Stimulated activated CD8-positive, alpha-beta memory T cell treated with anti-CD3 and anti-CD28 coated beads, Interleukin-12 subunit alpha, Interleukin-12 subunit beta, amount 100 ng/mL, for 1 hour (primary cell): ENCODE measurements around the gene ZSCAN20.

ENCODE experiments used
- DNase-seq: peaks from one replicate; pipeline ENCODE4 v3.0.0-alpha.2; 2020; ENCODE audit warnings: low read depth

Gene ZSCAN20

DNA sequence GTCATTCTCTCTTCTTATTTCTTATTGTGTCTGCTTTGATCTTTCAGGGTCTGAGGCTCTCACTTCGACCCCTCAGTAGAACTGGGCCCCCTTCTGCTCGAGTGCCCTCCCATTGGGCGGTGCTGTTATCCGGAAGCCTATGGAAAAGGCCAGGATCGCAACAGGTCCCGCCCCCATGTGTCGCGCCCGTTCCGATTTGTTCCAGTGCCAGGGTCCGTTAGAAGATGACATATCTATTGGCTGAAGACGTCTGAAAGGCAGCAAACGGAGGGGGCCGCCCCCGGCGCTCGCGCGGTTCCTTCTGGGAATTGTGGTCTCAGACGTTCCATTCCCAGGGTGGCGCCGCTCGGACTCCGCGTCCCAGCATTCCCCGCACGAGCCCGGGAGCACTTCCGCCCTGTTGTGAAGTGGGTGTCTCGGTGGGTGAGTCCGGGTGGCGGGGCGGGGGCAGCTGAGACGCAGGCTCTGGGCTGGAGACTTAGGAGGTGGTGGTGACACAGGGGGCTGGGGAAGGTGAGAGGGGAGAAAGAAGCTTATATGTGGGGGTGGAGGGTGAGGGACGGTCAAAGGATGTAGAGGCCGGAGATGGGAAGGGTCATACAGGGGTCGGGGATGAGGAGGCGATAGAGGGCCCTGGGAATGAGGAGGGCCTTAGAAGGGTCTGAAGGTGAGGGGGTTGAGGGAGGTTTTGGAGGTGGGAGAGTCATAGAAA, at the start of gene ZSCAN20:
Gene ZSCAN20 (plus strand): TSS at position 377 of the 712 bp plus-strand sequence. CDS start 6,644 bp downstream, outside the sequence.
- DNase-seq, result peak; percentile 70

DNA sequence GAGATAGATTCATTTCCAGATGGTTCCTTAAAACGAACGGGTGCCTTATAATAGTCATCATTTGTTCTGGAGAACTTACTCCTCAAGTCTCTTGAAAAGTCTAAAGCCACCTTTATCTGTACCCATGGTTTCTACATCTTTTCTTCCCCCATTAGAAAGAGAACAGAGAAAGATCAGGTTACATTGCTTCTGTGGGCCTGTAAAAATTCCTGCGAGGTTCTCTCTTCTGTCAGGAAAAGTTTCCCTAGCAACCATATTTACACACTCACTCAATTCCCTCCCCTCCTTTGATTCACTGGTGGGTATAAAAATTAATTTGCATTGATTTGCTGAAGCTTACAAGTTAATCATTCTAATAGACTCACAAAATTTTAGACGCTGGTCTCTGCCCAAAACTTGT, 48.2 kb upstream of the ZSCAN20 start:
- no peak for DNase-seq

- DNase-seq, result no peak
Measured at GRCh38 chr1:33424610-33425009, 47.8 kb upstream of the ZSCAN20 start.

- DNase-seq, result no peak
Measured at GRCh38 chr1:33425900-33426299, 46.5 kb upstream of the ZSCAN20 start.

GRCh38 chr1:33426916-33427315, 45.5 kb upstream of the ZSCAN20 start:
- no peak for DNase-seq

- no peak for DNase-seq
Measured at GRCh38 chr1:33428661-33429060, 43.8 kb upstream of the ZSCAN20 start.

GRCh38 chr1:33429332-33429731, 43.1 kb upstream of the ZSCAN20 start:
- DNase-seq, result no peak

GRCh38 chr1:33429856-33430691, 42.4 kb upstream of the ZSCAN20 start:
- no peak for DNase-seq

DNA sequence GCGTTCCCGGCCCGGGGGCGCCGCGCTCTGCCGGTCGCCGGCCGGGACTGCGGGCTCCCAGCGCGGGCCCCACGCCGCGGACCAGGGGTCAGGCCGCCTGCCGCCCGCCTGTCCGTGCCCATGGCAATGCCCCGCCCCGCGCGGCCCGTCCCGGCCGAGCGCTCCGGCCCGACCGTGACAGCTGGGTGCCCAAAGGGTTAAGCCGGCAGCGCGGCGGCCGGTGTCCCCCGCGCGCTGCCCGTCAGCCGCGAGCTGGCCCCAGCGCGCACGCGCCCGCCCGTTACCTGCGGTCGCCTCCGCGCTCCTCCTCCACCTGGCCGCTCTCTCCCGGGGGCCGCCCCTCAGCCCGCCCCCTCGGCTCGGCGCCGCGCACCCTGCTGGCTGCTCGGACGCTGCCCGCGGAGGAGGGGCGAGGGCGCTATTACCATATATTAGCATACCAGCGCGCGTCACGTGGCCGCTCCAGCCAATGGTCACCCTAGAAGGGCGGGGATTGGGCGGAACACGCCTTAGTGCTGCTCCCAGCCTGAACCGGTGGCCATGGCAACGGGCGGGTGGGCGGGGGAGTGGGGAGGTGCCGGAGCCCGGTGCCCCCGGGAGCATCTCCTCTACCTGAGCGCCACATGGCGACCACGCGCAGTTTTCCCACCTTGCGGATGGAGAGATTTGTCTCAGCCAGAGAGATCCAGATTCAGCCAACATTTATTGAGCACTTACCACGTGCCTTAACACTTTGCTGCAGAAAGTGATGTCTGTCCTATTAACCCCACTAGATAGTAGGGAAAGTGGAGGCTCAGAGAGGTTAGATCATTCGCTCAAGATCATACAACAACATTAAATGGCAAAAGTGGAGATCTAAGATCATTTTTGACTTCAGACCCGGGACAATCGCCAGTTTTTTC, 41.5 kb upstream of the ZSCAN20 start, which contains the start of gene PHC2:
Gene PHC2 (minus strand): TSS at position 404 of the 902 bp plus-strand sequence. CDS start 55,556 bp downstream, outside the sequence.
- peak; percentile 76 for DNase-seq

- DNase-seq, result no peak
Measured at GRCh38 chr1:33433509-33434362, 38.7 kb upstream of the ZSCAN20 start.

DNA sequence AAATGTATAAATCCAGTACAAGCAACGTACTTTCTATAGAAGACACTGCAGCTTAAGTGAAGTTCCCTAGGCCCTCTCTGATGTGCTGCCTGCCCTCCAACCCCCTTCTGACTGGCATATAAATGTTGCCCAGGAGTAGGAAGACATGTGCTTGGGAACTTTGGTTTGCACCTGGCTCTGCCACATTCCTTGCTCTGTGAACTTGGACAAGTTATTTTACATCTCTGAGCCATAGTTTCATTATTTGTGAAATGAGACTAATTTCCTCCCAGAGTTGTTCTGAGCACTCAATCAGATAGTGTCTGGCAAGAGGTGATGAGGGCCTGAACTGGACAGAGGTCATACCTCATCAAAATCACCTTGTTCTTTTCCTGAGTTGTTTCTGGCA, 38.1 kb upstream of the ZSCAN20 start:
- DNase-seq, result no peak

GRCh38 chr1:33435096-33435820, 37.2 kb upstream of the ZSCAN20 start:
- no peak for DNase-seq

- no peak for DNase-seq
Measured at GRCh38 chr1:33436557-33437285, 35.7 kb upstream of the ZSCAN20 start.

DNA sequence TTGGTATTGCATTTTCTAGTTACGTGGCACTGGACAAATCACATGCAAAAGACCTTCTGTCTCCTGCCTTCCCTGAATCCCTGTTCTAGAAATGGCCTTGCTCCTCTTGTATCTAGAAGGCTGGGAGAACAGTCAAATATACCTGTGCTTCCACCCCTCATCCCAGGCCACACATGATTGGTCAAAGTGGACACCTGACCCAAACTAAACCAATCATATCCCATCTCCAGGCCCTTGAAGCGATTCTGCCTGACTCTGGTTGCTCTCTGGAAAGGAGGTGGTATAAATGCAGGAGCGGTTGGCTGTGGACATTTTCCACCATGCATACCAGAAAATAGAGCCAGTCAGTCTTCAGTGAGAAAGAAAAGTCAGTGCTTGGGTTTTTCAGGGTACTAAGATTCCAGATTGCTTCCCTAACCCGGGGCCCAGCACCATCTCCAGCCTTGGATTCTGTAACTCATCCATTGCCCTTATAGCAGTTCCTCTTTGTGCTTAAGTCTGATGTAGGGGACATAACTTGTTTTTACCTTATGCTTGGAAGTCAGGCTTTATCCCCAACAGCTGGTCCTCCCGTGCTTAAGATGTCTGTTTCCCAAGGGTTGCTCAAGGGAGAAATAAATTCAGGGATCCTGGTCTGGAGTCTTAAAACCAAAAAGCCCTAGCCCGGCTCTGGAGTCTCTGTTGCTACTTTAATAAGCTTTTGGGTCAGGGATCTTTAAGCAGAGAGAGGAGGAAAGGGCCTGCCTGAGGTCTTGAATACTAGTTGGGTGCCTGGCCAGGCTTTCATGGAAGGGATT, 33.9 kb upstream of the ZSCAN20 start:
- DNase-seq, result no peak

GRCh38 chr1:33439662-33440061, 32.8 kb upstream of the ZSCAN20 start:
- no peak for DNase-seq

GRCh38 chr1:33441088-33441745, 31.2 kb upstream of the ZSCAN20 start:
- no peak for DNase-seq

GRCh38 chr1:33442141-33442540, 30.3 kb upstream of the ZSCAN20 start:
- DNase-seq, result no peak

DNA sequence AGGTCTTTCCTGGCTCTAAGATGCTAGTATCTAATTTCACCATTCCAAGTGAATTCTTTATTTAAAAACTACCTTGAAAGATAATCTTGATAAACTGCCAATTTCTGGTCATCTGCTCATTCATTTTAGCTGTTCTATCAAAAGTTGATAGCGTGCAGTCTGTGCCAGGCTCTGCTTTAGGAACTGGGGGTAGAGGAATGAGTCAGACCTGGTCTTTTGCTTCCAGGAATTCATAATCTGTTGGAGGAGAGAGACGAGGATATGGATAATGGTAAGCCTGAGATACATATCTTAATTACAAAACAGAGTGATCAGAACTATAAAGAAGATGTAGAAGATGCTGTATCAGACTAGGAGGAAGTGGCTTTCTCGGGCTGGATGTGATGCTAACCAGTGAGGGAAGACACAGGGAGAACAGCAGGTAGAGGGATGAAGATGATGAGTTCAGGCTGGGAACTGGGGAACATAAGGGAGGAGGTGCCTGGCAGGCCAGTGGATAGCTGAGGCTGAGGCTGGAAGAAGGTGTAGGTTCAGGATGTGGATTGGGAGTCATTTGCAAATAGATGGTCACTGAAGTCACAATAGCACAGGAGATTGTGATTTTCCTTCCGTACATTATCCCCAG, 29.3 kb upstream of the ZSCAN20 start:
- no peak for DNase-seq
